Neural cell (in vitro differentiated cells): ENCODE measurements around the gene SLC25A45.

Experiments
- CTCF ChIP-seq: fragments of 450-650 bp; IDR thresholded peaks from 2 replicates; pipeline ENCODE4 v1.5.1; 2014; ENCODE audit warnings: antibody characterized with exemption, mild to moderate bottlenecking, moderate library complexity; ENCODE audit not compliant: poor library complexity, severe bottlenecking
- EZH2 ChIP-seq: fragments of 200-600, 300-800 bp; shearing (Covaris generic), sonication (generic); IDR thresholded peaks from 2 replicates; pipeline ENCODE4 v1.6.1; 2014; ENCODE audit warnings: antibody characterized with exemption, low read length, borderline replicate concordance, mild to moderate bottlenecking; ENCODE audit not compliant: insufficient read depth, poor library complexity, severe bottlenecking
- POLR2AphosphoS5 ChIP-seq: IDR thresholded peaks from 2 replicates; pipeline ENCODE4 v1.6.1; 2012
- RAD21 ChIP-seq: fragments of 450-650 bp; conservative IDR thresholded peaks from 2 replicates; pipeline ENCODE4 v1.6.1; 2014; ENCODE audit warnings: antibody characterized with exemption, mild to moderate bottlenecking, moderate library complexity
- SMC3 ChIP-seq: fragments of 450-650 bp; conservative IDR thresholded peaks from 2 replicates; pipeline ENCODE4 v1.6.1; 2014; ENCODE audit warnings: antibody characterized with exemption, mild to moderate bottlenecking, moderate library complexity; ENCODE audit not compliant: poor library complexity
- TAF1 ChIP-seq: IDR thresholded peaks from 2 replicates; pipeline ENCODE4 v1.6.1; 2012; ENCODE audit warnings: low read depth

- TF ChIP-seq EZH2 (no peak), RAD21 (no peak), CTCF (no peak), SMC3 (no peak), TAF1 (no peak), POLR2AphosphoS5 (peak; percentile 83)
These were observed 27.3 kb downstream of the SLC25A45 start for GRCh38 chr11:65355013-65355775.
